ENCODE results near the gene DPH3.
A peak's percentile ranks its signal among the peaks of the same experiment; 100 is the strongest.

Gene DPH3

DNA sequence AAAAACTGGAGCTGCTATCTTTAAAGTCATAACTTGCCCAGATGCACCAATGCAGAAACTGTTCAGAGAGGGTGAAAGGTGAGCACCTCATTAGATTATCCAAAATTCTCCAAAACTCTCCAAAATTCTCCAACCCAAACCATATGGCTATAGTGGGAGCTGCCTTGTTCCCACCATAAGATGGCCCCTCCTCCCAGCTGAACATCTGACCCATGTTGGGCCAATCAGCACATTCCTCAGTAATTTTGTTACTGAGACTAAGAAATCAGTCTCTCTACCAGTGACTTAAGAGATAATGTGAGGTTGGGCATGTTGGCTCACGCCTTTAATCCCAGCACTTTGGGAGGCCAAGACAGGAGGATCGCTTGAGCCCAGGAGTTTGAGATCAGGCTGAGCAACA lies 32.8 kb downstream of the DPH3 start:
- no peak for DNase-seq

DNA sequence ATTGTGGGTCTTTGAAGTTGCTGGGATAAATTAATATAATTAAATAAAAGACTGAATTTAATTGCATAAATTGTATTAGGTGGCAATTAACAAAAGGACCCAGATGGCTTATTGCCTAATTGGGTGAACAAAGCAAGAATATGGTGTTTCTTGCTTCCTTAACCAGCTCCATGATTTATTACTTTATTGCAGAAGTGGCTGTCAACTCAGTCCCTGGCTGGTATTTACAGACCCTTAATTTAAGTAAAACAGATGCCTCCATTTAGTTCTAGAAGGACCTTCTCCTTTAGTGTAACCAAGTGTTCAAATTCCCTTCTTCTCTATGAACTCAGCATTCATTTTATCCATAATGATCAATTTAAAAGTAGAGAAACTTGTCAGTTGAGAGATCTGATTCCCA lies 35.1 kb downstream of the DPH3 start:
- DNase-seq = peak in 1 of 3 experiments; percentile 31

DNA sequence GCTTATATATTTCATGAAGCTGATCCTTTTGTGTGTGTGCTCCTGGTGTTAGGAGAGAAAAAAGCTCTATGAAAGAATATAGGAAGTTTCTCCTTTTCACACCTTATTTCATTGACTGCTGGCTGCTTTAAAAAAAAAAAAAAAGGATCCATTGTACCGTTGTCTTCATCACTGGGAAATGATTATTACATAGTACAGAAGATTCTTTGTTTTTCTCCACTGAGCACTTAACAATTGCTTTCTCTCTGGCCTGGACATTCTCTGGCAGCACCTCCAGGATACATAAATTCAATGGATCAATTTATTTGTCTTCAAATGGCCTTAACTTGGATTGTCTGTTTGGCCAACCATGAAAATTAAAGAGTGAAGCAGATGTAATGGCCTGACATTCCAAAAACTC lies 37.2 kb downstream of the DPH3 start:
- DNase-seq = no peak

DNA sequence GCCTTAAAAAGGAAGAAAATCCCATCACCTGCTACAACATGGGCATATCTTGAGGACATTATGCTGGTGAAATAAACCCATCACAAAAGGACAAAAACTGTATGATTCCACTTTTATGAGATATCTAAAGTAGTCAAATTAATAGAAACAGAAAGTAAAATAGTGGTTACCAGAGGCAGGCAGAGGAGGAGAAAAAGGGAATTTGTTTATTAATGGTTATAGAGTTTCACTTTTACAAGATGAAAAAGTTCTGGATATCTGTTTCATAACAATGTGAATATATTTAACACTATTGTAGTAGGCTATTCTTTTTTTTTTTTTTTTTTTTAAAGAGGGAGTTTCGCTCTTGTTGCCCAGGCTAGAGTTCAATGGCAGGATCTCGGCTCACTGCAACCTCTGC lies 40.4 kb downstream of the DPH3 start:
- DNase-seq = no peak

DNA sequence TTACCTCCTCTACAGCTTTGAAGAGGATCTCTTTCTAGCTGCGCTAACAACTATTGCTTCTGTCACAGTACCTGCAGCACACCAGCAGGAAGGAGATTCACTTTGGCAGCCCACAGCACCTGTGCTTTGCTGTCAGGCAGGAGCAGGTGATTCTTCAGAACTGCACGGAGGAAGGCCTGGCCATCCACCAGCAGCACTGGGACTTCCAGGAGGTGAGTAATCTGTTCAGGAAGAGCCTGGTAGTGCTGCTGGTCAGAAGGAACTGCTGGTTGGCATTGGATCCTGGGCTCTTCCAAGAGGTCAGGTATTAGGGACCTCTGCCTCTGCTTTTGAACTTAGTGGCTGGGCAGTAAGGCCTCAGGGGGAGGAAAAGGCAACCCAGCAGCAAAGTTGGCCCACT lies 42.2 kb downstream of the DPH3 start:
- no peak for DNase-seq

DNA sequence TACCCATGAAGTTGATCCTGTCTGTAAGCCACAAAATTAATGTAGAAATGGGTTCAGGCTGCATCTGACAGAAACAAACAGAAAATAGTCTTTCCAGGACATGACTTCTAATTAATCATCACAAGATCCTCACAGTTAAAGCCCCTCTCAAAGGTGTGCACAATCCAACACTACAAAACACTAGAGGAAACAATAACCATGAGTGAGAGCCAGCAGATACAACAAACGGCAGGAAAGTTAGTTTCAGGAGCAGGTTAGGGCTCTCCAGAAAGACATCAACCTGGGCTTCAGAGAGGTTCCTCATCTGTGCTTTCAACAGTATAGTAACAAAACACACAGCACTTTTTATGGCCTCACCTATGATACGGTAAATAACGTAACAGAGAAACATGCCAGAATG lies 42.8 kb downstream of the DPH3 start:
- DNase-seq = no peak

DNA sequence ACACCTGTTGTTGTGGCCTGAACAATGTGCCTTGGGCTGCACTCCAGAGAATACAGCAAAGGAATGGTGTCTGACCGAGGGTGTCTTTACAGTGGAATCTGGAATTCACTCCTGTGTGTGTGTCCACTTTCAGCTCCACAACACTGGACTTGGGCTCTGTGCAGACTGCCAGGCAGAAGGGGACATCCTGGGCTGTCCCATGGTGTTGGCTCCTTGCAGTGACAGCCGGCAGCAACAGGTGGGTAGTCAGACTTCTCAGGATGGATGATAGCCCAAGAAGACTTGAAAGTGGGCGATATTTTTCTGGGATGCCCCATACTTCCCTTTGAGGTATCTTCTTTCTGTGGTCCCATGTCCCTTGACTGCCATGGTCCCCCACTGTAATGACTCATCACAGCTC lies 45.0 kb downstream of the DPH3 start:
- DNase-seq = no peak

DNA sequence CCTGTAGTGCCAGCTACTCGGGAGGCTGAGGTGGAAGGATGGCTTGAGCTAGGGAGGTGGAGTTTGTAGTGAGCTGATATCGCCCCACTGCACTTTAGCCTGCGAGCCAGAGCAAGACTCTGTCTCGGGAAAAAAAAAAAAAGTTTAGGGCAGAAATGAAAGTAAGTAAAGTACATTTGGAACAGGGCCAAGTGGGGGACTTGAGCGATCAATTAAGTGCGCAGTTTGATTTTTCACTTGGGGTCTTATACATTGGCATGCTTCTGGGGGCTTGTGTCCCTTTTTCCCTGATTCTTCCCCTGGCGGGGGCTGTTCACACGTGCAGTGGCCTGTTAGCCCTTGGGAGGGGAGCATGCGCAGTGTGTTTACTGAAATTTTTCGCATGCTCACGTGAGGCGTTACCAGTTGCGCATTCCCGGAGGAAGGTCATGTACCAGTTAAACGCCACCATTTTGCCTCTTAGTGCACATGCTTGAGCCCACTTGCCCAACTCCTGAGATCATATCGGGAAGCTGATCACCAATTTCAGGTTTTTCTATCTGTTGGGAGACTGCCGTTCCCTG lies 48.3 kb downstream of the DPH3 start:
- no peak for DNase-seq

DNA sequence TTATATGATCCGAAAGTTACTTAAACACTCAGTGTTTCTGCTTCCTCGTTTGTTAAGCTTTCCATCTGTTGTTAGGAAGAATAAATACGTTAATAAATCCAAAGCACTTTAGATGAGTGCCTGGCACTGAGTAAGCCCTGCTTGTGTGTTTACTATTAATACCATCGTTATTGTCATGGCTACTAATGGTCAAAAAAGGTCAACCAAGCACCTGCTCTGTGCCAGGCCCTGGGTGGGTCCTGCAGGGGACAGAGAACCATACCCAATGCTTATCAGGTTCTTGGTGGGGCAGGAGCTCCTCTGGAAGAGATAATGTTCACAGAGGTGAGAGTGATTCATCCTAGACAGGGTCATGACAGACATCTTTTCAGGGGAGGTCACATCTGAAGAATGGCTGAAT lies 50.4 kb downstream of the DPH3 start:
- no peak for DNase-seq

DNA sequence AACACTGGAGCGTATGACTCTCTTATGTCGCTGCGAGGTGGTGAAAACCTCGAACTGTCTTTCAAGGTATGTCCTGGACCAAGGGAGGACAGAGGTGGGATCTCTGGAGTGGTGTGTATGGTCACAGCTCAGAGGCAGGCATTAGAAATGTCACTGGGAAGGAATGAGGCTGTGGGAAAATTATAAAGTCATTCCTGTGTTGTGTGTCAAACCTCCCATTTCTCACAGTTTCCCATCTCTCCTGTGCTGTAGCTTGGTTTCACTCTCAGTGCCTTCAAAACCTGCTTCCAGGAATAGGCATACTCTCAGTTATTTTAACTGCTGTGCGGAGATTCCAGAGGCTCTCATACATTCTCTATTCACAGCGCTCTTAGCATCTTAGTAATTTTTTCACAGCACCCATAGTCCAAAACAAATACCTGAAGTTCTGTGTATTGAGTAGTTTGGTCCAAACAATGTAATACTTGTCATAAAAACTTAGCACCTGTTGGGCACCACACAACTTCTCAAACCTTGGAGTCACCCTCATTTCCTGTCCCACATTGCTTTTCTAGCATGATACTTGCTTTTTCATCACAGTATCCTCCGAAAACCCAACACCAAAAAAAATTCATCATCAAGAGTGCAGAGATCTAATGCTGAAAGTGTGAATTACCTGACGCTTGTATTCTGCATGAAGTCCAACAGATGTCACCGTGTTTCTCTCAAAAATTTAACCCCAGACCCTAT lies 53.4 kb downstream of the DPH3 start:
- no peak for DNase-seq

Measured in NCI-H1417 (cell line).